Activated CD8-positive, alpha-beta T cell treated with anti-CD3 and anti-CD28 coated beads, Interleukin-2, amount 10 ng/mL, durations not matched to agents 7 days and 5 days (primary cell): Measurements from ENCODE around the gene NR6A1. TPM values are rescaled to one million over a fixed set of nuclear protein-coding genes. Genes with fewer than 3 reads are reported as not detected.

Experiments
- ATAC-seq: fragments of 150-1000 bp; cut with Tn5 transposase; one replicate; pipeline ENCODE4 v1.10.0; 2021; ENCODE audit warnings: moderate library complexity
- CTCF ChIA-PET: fragments of 350-600 bp; sonication (Branson Sonifier 250); formaldehyde crosslinking; loops from one replicate; lab custom pipeline; 2021; ENCODE audit warnings: antibody characterized with exemption; lab: Charles Lee
- POLR2A ChIA-PET: fragments of 350-600 bp; sonication (Branson Sonifier 250); formaldehyde crosslinking; loops from one replicate; lab custom pipeline; 2021; ENCODE audit warnings: antibody characterized with exemption; lab: Charles Lee
- DNase-seq: peaks from one replicate; pipeline ENCODE4 v3.0.0-alpha.2; 2020
- H3K27ac Mint-ChIP-seq: one replicate; pipeline ENCODE4 v1.8.0; 2021; ENCODE audit warnings: mild to moderate bottlenecking, mixed read lengths
- H3K27me3 Mint-ChIP-seq: one replicate; pipeline ENCODE4 v1.8.0; 2021; ENCODE audit warnings: low read depth, mixed read lengths
- H3K36me3 Mint-ChIP-seq: one replicate; pipeline ENCODE4 v1.8.0; 2021; ENCODE audit warnings: low read depth, mixed read lengths
- H3K4me1 Mint-ChIP-seq: one replicate; pipeline ENCODE4 v1.8.0; 2021; ENCODE audit warnings: low read depth, mixed read lengths
- H3K4me3 Mint-ChIP-seq: one replicate; pipeline ENCODE4 v1.8.0; 2021; ENCODE audit warnings: mild to moderate bottlenecking, mixed read lengths
- H3K9me3 Mint-ChIP-seq: one replicate; pipeline ENCODE4 v1.8.0; 2022; ENCODE audit warnings: mixed read lengths; ENCODE audit not compliant: insufficient read depth
- microRNA-seq: library from miRNA; unstranded; fragments of <30 nt; microRNA quantifications from one replicate; pipeline ENCODE4 v1.2.0, GENCODE V29; 2022
- total RNA-seq, 2 experiments: library from RNA; stranded (reverse); gene quantifications; one replicate each; pipeline ENCODE4 v1.2.3, GENCODE V29; 2021

NR6A1 gene
- total RNA-seq, 2 experiments from 2014 or later: 0.18 to 0.26 TPM

DNA sequence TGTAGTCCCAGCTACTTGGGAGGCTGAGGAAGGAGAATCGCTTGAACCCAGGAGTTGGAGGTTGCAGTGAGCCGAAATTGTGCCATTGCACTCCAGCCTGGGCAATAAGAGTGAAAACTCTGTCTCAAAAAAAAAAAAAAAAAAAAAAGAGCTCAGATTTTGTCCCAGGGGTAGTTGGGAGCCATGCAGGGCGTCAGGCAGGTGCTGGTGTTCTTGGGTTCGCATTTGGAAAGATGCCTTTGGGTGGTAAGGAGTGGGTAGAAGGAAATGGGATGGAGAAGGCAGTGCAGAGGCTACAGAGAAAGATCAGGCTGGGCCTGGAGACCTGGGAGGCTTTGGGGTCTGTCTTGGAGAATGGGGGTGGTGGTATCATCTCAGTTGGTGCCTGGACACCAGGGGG lies 297.0 kb downstream of the NR6A1 start:
- no peak overlapping the region for H3K4me3 Mint-ChIP-seq
- H3K27ac Mint-ChIP-seq: no peak overlapping the region
- no peaks in the 10 kb centered on the region for H3K9me3 Mint-ChIP-seq
- ATAC-seq (no peak), DNase-seq (no peak)
- H3K27me3 Mint-ChIP-seq: peaks cover 9% of the 10 kb centered on the region
- POLR2A ChIA-PET: no interaction called here
- CTCF ChIA-PET: interaction anchor here (1.1 kb wide), 1 partner anchor 63 kb away, joined by 3 read pairs; no protein-coding TSS in a partner anchor
- no peaks in the 10 kb centered on the region for H3K36me3 Mint-ChIP-seq
- H3K4me1 Mint-ChIP-seq: no peaks in the 10 kb centered on the region

DNA sequence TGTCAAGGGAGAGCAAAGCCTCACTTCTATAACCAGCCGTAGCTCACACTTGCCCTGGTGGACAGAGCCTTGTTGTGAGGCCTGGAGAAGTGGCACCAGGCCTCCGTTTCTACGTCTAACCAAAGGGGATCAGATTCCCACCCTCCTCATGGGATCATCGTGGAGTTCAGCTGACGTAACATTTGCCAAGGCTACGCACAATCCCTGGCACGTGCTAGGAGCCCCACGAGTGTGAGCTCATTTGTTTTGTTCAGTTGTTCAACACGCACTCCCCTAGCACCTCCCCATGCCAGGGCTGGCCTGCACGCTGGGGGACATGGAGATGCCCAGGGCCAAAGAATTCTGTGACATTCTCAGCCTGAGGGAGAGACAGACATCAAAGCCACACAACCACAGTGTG lies 297.8 kb downstream of the NR6A1 start:
- no peaks in the 10 kb centered on the region for H3K9me3 Mint-ChIP-seq
- no peaks in the 10 kb centered on the region for H3K36me3 Mint-ChIP-seq
- no peak overlapping the region for H3K27ac Mint-ChIP-seq
- no peak overlapping the region for H3K4me3 Mint-ChIP-seq
- CTCF ChIA-PET: interaction anchor here (0.8 kb wide), 1 partner anchor 64 kb away, joined by 3 read pairs; no protein-coding TSS in a partner anchor
- DNase-seq: no peak
- peaks cover 3% of the 10 kb centered on the region for H3K27me3 Mint-ChIP-seq
- POLR2A ChIA-PET: no interaction called here
- H3K4me1 Mint-ChIP-seq: no peaks in the 10 kb centered on the region
- no peak for ATAC-seq

DNA sequence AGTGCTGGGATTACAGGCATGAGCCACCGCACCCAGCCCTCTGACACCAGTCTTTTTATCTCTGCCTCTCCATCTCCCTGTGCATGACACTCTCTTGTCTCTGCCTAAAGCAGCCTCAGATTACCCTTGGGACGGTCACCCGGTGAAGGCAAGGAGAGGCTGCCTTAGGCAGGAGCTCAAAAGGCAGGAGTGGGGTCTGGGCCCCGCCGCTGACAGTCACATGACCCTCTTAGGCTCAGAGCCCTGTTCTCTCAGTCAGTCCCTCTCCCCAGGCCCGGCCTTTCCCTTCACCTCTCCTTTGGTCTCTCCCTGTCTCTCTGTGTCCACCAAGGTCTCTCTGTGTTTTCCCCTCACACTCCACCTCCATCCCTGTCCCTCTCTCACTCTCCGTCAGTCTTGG lies 298.3 kb downstream of the NR6A1 start:
- Mint-ChIP-seq H3K27me3 (no peaks in the 10 kb centered on the region), H3K36me3 (no peaks in the 10 kb centered on the region), H3K27ac (no peak overlapping the region), H3K4me1 (no peaks in the 10 kb centered on the region), H3K9me3 (no peaks in the 10 kb centered on the region), H3K4me3 (no peak overlapping the region)
- CTCF ChIA-PET: interaction anchor here (0.8 kb wide), 1 partner anchor 64 kb away, joined by 3 read pairs; no protein-coding TSS in a partner anchor
- POLR2A ChIA-PET: no interaction called here
- ATAC-seq: no peak
- no peak for DNase-seq

DNA sequence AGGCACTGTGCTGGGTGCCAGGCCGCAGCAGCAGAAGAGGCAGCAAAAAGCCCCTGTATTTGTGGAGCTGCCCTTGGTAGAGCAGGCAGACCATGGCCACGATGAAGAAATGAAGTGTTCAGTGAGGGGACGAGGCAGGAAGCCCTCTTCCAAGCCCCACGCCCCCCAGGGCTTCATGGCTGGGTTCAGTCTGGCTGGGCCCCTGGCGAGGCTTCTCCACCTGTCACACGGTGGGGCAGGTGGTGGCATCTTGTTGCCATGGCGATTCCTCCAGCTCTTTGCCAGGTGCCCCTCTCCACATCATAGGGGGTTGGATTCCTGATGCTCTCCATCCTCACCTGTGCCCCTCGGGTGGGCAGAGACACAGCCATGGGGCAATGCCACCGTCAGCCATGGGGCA lies 299.4 kb downstream of the NR6A1 start:
- Mint-ChIP-seq H3K27ac (no peak overlapping the region), H3K4me1 (no peaks in the 10 kb centered on the region), H3K36me3 (no peaks in the 10 kb centered on the region), H3K27me3 (no peaks in the 10 kb centered on the region), H3K4me3 (no peak overlapping the region), H3K9me3 (no peaks in the 10 kb centered on the region)
- ChIA-PET CTCF (no interaction called here), POLR2A (interaction anchor here (0.6 kb wide), 1 partner anchor 66 kb away, joined by 4 read pairs; no protein-coding TSS in a partner anchor)
- DNase-seq (no peak), ATAC-seq (no peak)

DNA sequence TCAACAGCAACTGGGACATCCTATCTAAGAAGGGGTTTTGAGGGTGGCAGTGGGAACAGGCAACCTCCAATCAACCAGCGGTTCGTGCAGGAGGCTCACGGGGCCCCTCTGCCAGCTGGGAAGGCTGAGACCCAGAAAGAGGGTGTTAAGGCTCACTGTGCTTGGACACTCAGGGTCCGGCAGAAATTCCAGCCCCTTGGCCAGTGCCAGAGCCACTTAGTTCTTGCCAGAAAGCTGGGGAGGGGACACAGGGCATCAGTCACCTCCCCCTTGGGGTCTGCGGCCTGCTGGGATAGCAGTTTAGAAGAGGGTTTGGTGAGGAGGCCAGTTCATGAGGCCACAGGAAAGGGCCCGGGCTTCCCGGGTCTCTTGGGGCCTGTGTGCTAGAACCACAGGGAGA lies 300.4 kb downstream of the NR6A1 start:
- CTCF ChIA-PET: no interaction called here
- Mint-ChIP-seq H3K27me3 (no peaks in the 10 kb centered on the region), H3K27ac (no peak overlapping the region), H3K4me3 (no peak overlapping the region), H3K4me1 (no peaks in the 10 kb centered on the region), H3K9me3 (no peaks in the 10 kb centered on the region), H3K36me3 (no peaks in the 10 kb centered on the region)
- ATAC-seq (no peak), DNase-seq (no peak)
- POLR2A ChIA-PET: no interaction called here

DNA sequence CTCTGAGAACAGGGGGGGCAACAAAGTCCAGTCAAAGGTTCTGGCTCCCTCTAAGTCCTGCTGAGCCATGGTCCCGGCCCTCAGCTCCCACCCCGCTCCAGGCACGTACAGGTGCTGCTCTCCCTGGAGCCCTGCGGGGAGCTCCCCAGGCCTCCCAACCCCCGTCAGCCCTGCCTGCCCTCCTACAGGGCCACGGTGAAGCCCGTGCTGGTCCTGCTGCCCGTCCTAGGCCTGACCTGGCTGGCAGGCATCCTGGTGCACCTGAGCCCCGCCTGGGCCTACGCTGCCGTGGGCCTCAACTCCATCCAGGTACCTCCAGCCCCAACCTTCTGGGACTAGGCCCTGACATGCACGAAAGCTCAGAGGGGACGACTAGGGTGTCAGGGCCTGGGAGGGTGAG lies 300.8 kb downstream of the NR6A1 start:
- POLR2A ChIA-PET: no interaction called here
- H3K27ac Mint-ChIP-seq: no peak overlapping the region
- ATAC-seq (no peak), DNase-seq (no peak)
- CTCF ChIA-PET: no interaction called here
- no peaks in the 10 kb centered on the region for H3K4me1 Mint-ChIP-seq
- H3K4me3 Mint-ChIP-seq: no peak overlapping the region
- no peaks in the 10 kb centered on the region for H3K9me3 Mint-ChIP-seq
- H3K27me3 Mint-ChIP-seq: no peaks in the 10 kb centered on the region
- H3K36me3 Mint-ChIP-seq: no peaks in the 10 kb centered on the region

DNA sequence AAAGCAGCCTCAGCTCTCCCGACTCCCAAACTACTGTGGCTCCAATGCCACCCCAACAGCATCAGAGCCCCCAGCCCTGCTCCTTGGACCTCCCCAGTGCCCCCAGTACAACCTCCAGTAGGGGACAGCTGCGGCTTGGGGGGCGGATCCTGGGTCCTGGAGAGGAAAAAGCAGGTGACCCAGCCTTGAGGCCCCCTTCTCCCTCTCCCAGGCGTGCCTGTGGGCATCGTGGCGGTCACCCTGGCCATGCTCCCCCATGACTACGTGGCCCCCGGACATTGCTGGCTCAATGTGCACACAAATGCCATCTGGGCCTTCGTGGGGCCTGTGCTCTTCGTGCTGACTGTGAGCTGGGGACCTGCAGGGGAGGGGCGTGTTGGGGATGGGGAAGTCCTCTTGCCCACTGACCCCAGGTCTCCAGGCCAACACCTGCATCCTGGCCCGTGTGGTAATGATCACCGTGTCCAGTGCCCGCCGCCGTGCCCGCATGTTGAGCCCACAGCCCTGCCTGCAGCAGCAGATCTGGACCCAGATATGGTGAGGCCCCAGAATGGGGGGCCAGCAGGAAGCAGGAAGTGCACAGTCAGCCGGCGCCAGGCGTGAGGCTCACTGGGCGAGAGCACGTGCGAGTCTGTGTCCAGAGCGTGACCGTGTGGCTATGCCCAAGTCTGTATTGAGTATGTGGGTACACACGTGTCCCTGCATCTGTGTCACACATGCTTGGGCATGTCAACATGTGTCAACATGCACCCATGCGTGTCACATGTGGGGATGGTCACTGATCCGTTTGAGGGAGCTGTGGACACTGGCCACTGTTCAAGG lies 301.9 kb downstream of the NR6A1 start:
- no peak for DNase-seq
- no peak overlapping the region for H3K27ac Mint-ChIP-seq
- no peaks in the 10 kb centered on the region for H3K9me3 Mint-ChIP-seq
- H3K4me3 Mint-ChIP-seq: no peak overlapping the region
- no peaks in the 10 kb centered on the region for H3K4me1 Mint-ChIP-seq
- ChIA-PET POLR2A (no interaction called here), CTCF (no interaction called here)
- H3K27me3 Mint-ChIP-seq: no peaks in the 10 kb centered on the region
- no peaks in the 10 kb centered on the region for H3K36me3 Mint-ChIP-seq
- no peak for ATAC-seq

DNA sequence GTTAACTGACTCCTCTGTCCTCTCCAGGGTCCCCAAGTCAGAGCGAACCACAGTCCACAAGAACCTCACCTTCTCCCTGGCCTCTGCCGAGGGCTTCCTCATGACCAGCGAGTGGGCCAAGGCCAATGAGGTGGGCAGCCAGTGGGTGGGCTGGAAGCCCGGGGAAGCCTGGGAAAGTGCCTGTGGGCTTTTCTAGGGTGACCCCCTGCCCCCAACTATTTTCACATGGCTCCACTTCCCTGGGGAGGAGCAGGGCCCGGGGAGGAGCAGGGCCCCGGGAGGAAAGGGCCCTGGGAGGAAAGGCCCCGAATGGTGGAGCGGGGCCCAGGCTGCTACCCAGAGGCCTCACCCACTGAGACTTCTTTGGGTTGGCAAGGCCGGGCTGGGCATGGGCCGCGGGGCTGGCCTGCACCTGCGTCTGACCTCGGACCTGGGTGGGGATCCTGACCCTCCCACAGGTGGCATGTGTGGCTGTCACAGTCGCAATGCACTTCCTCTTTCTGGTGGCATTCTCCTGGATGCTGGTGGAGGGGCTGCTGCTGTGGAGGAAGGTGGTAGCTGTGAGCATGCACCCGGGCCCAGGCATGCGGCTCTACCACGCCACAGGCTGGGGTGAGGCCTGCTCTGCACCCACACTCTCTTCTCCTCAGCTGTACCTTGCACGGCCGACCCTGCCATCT lies 302.9 kb downstream of the NR6A1 start:
- ATAC-seq: no peak
- H3K36me3 Mint-ChIP-seq: no peaks in the 10 kb centered on the region
- ChIA-PET CTCF (no interaction called here), POLR2A (no interaction called here)
- H3K27me3 Mint-ChIP-seq: peaks cover 3% of the 10 kb centered on the region
- no peak for DNase-seq
- H3K27ac Mint-ChIP-seq: no peak overlapping the region
- no peaks in the 10 kb centered on the region for H3K9me3 Mint-ChIP-seq
- H3K4me1 Mint-ChIP-seq: no peaks in the 10 kb centered on the region
- H3K4me3 Mint-ChIP-seq: no peak overlapping the region

DNA sequence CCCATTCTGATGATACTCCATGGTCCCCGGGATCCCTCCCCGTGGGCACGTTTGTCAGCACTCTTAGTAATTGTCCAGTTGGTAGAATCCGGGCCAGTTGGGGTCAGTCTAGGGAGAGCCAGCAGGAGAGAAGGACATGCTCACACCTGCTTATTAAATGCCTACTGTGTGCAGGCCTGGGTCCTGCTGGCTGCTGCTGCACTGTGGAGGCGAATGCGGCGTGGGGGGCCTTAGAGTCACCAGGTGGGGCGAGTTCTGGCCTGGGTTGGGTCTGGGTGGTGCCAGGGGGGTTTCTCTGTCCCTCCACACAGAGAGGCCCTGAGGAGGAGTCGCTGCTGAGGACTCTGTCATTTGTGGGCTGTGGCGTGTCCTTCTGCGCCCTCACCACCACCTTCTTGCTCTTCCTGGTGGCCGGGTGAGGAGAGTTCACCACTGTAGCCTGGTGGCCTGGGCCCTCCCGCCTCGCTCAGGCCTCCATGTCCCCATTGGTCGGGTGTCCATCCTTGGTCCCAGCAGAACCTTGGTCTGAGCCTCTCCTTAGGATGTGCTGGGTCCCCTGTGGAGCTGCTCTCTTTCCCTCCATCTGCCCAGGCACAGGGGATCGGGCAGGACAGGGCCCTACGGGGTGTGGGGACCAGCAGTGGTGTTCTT lies 303.6 kb downstream of the NR6A1 start:
- Mint-ChIP-seq H3K36me3 (no peaks in the 10 kb centered on the region), H3K4me1 (no peaks in the 10 kb centered on the region), H3K27me3 (peaks cover 8% of the 10 kb centered on the region), H3K9me3 (no peaks in the 10 kb centered on the region), H3K4me3 (no peak overlapping the region), H3K27ac (no peak overlapping the region)
- ChIA-PET POLR2A (no interaction called here), CTCF (no interaction called here)
- no peak for ATAC-seq
- DNase-seq: no peak

Small RNA genes within 50 kb of the gene (microRNA-seq; reads per million reads assigned to microRNA genes)
- gene MIR181A2: 26.4 reads per million, percentile 40 among the genes with 10 or more reads in this experiment
- 3,069 reads per million, percentile 88 among the genes with 10 or more reads in this experiment for gene MIR181B2

Other genes starting within 250 kb of the NR6A1 start
- not detected for gene OLFML2A, start 5.8 kb upstream of the NR6A1 start, total RNA-seq
- not detected for gene WDR38, start 82.1 kb upstream of the NR6A1 start, total RNA-seq
- gene RPL35, start 90.6 kb upstream of the NR6A1 start, total RNA-seq: 1,000 to 10,000 TPM; 1,341 to 1,437 TPM
- 10 to 100 TPM; 82.0 to 86.0 TPM for gene ARPC5L, start 90.8 kb upstream of the NR6A1 start, total RNA-seq
- 10 to 100 TPM; 14.0 to 16.2 TPM for gene GOLGA1, start 169.8 kb upstream of the NR6A1 start, total RNA-seq